MM.1S (cell line): ENCODE measurements around the gene C1QL2.

ENCODE experiments used
- DNase-seq: peaks from one replicate; pipeline ENCODE4 v3.0.0-alpha.2; 2015
- H2AFZ ChIP-seq: fragments of 300-600 bp; sonication (generic); 2 replicates; pipeline ENCODE4 v1.6.0; 2016; ENCODE audit warnings: antibody characterized with exemption, low read length
- H3F3A ChIP-seq: fragments of 300-600 bp; sonication (generic); 2 replicates; pipeline ENCODE4 v1.6.1; 2016; ENCODE audit warnings: mild to moderate bottlenecking, antibody characterized with exemption, low read length, moderate library complexity, mixed read lengths; ENCODE audit not compliant: insufficient read depth
- H3K27ac ChIP-seq: fragments of 300-600 bp; sonication (generic); 2 replicates; pipeline ENCODE4 v1.5.1; 2016; ENCODE audit warnings: mild to moderate bottlenecking, low read length
- H3K27me3 ChIP-seq: fragments of 300-600 bp; sonication (generic); replicated peaks from 2 replicates; pipeline ENCODE4 v1.6.0; 2016; ENCODE audit warnings: low read length; ENCODE audit not compliant: insufficient read depth
- H3K36me3 ChIP-seq: fragments of 300-600 bp; sonication (generic); replicated peaks from 2 replicates; pipeline ENCODE4 v1.6.1; 2016; ENCODE audit warnings: mild to moderate bottlenecking, low read length, mixed read lengths; ENCODE audit not compliant: insufficient read depth
- H3K4me1 ChIP-seq: fragments of 300-600 bp; sonication (generic); 2 replicates; pipeline ENCODE4 v1.6.1; 2016; ENCODE audit warnings: low read length, mixed read lengths
- H3K4me2 ChIP-seq: fragments of 300-600 bp; sonication (generic); 2 replicates; pipeline ENCODE4 v1.6.0; 2016; ENCODE audit warnings: low read depth, low read length
- H3K4me3 ChIP-seq: fragments of 300-600 bp; sonication (generic); 2 replicates; pipeline ENCODE4 v1.5.1; 2016; ENCODE audit warnings: low read length, mixed read lengths
- H3K79me2 ChIP-seq: fragments of 300-600 bp; sonication (generic); 2 replicates; pipeline ENCODE4 v1.6.1; 2016; ENCODE audit warnings: mixed run types, low read length, mixed read lengths
- H3K9ac ChIP-seq: fragments of 300-600 bp; sonication (generic); 2 replicates; pipeline ENCODE4 v1.6.1; 2016; ENCODE audit warnings: low read length, mixed read lengths
- H3K9me2 ChIP-seq: fragments of 300-600 bp; sonication (generic); replicated peaks from 2 replicates; pipeline ENCODE4 v1.6.1; 2016; ENCODE audit warnings: mild to moderate bottlenecking, low read length, mixed read lengths; ENCODE audit not compliant: insufficient read depth
- H3K9me3 ChIP-seq: fragments of 300-600 bp; sonication (generic); replicated peaks from 2 replicates; pipeline ENCODE4 v1.6.1; 2016; ENCODE audit warnings: mild to moderate bottlenecking, low read length, mixed read lengths; ENCODE audit not compliant: insufficient read depth
- H4K20me1 ChIP-seq: fragments of 300-600 bp; sonication (generic); 2 replicates; pipeline ENCODE4 v1.6.1; 2016; ENCODE audit warnings: mild to moderate bottlenecking, low read length, moderate library complexity, mixed read lengths; ENCODE audit not compliant: insufficient read depth
- EZH2 ChIP-seq: fragments of 300-600 bp; sonication (generic); optimal IDR thresholded peaks from 2 replicates; pipeline ENCODE3; 2017; ENCODE audit warnings: low read depth, mild to moderate bottlenecking, antibody characterized with exemption, low read length, mixed read lengths
- EZH2phosphoT487 ChIP-seq: fragments of 300-600 bp; sonication (generic); IDR thresholded peaks from 2 replicates; pipeline ENCODE4 v1.6.1; 2018; ENCODE audit warnings: antibody characterized with exemption, low read length
- TF ChIP-seq, protein P1 (sequence below): fragments of 300-600 bp; sonication (generic); IDR thresholded peaks from 2 replicates; pipeline ENCODE4 v1.5.1; 2016; ENCODE audit warnings: antibody characterized with exemption, low read length, mixed read lengths

C1QL2 gene

DNA sequence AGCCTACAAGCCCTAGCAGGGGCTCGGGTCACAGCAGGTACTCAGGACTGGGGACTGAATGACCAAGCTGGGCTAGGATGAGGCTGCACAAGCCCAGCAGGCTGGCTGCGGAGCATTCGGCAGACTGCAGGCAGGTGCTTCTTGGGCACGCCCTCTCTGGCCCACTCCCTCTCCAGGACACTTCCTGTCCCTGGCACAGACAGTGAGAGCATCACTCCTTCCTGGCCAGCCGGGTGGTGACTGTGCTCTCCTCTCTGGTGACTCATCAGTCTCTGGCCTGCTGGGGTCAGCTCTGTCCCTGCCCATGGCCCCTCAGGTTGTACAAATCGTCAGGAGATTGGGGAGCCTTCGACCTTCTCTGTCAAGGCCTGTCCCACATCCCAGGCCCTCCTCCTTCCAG is 22.5 kb downstream of the C1QL2 start:
- no peak overlapping the region for H3K9ac ChIP-seq
- no peaks in the 10 kb centered on the region for H3K4me1 ChIP-seq
- no peak overlapping the region for H3K27ac ChIP-seq
- TF ChIP-seq, protein P1, sequence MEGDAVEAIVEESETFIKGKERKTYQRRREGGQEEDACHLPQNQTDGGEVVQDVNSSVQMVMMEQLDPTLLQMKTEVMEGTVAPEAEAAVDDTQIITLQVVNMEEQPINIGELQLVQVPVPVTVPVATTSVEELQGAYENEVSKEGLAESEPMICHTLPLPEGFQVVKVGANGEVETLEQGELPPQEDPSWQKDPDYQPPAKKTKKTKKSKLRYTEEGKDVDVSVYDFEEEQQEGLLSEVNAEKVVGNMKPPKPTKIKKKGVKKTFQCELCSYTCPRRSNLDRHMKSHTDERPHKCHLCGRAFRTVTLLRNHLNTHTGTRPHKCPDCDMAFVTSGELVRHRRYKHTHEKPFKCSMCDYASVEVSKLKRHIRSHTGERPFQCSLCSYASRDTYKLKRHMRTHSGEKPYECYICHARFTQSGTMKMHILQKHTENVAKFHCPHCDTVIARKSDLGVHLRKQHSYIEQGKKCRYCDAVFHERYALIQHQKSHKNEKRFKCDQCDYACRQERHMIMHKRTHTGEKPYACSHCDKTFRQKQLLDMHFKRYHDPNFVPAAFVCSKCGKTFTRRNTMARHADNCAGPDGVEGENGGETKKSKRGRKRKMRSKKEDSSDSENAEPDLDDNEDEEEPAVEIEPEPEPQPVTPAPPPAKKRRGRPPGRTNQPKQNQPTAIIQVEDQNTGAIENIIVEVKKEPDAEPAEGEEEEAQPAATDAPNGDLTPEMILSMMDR: no peak
- H3F3A ChIP-seq: no peaks in the 10 kb centered on the region
- no peaks in the 10 kb centered on the region; the same call in 1 of the 2 replicates for H3K9me3 ChIP-seq
- H3K4me3 ChIP-seq: no peak overlapping the region
- no peaks in the 10 kb centered on the region for H3K27me3 ChIP-seq
- H3K9me2 ChIP-seq: no peaks in the 10 kb centered on the region
- no peak overlapping the region for H2AFZ ChIP-seq
- no peaks in the 10 kb centered on the region for H3K79me2 ChIP-seq
- H3K4me2 ChIP-seq: no peak overlapping the region
- no peaks in the 10 kb centered on the region for H3K36me3 ChIP-seq
- no peak for DNase-seq
- no peaks in the 10 kb centered on the region for H4K20me1 ChIP-seq

- H3K27me3 ChIP-seq: no peaks in the 10 kb centered on the region
- no peaks in the 10 kb centered on the region for H3K79me2 ChIP-seq
- no peaks in the 10 kb centered on the region; the same call in 1 of the 2 replicates for H3K9me3 ChIP-seq
- no peak overlapping the region for H3K4me2 ChIP-seq
- H3K4me3 ChIP-seq: no peak overlapping the region
- TF ChIP-seq EZH2phosphoT487 (no peak), EZH2 (no peak)
- TF ChIP-seq, protein P1: no peak
- no peak overlapping the region for H2AFZ ChIP-seq
- H3F3A ChIP-seq: no peaks in the 10 kb centered on the region
- no peaks in the 10 kb centered on the region for H3K4me1 ChIP-seq
- H3K9ac ChIP-seq: no peak overlapping the region
- DNase-seq: no peak
- H4K20me1 ChIP-seq: no peaks in the 10 kb centered on the region
- H3K36me3 ChIP-seq: no peaks in the 10 kb centered on the region
- H3K27ac ChIP-seq: no peak overlapping the region
- H3K9me2 ChIP-seq: no peaks in the 10 kb centered on the region
These were observed 23.8 kb downstream of the C1QL2 start for GRCh38 chr2:119134775-119135174.

GRCh38 chr2:119126650-119127049 is 31.9 kb downstream of the C1QL2 start:
- Histone ChIP-seq H3K9me3 (no peaks in the 10 kb centered on the region), H3F3A (no peaks in the 10 kb centered on the region), H4K20me1 (no peaks in the 10 kb centered on the region), H3K4me1 (no peaks in the 10 kb centered on the region), H3K79me2 (no peaks in the 10 kb centered on the region), H3K9me2 (no peaks in the 10 kb centered on the region), H3K4me3 (no peak overlapping the region), H3K27ac (no peak overlapping the region), H2AFZ (no peak overlapping the region), H3K36me3 (no peaks in the 10 kb centered on the region), H3K27me3 (no peaks in the 10 kb centered on the region), H3K4me2 (no peak overlapping the region), H3K9ac (no peak overlapping the region)
- TF ChIP-seq, protein P1: peak; percentile 54
- no peak for TF ChIP-seq EZH2
- DNase-seq: no peak
